WTC11 (cell line): ENCODE results near the gene MCIDAS. TPM values are rescaled to one million over a fixed set of nuclear protein-coding genes. Genes with fewer than 3 reads are reported as not detected.

Source experiments
- ATAC-seq: fragments of 200-7000 bp; cut with Tn5 transposase; 2 replicates; pipeline ENCODE4 v1.10.0; 2021; ENCODE audit warnings: mild to moderate bottlenecking, moderate library complexity
- CTCF ChIA-PET: fragments of 300-600 bp; sonication (Branson Sonifier 250); formaldehyde crosslinking; loops from one replicate; lab custom pipeline; 2021; ENCODE audit warnings: antibody characterized with exemption; lab: Charles Lee
- POLR2A ChIA-PET: fragments of 350-600 bp; sonication (Branson Sonifier 250); formaldehyde crosslinking; loops from one replicate; lab custom pipeline; 2021; ENCODE audit warnings: antibody characterized with exemption; lab: Charles Lee
- DNase-seq: peaks from one replicate; pipeline ENCODE4 v3.0.0; 2021; ENCODE audit warnings: low spot score
- H3K27ac Mint-ChIP-seq: 2 replicates; pipeline ENCODE4 v1.8.0; 2021; ENCODE audit warnings: mixed read lengths
- H3K27me3 Mint-ChIP-seq: 2 replicates; pipeline ENCODE4 v1.8.0; 2021; ENCODE audit warnings: low read depth, mild to moderate bottlenecking, moderate library complexity, mixed read lengths
- H3K36me3 Mint-ChIP-seq: 2 replicates; pipeline ENCODE4 v1.8.0; 2021; ENCODE audit warnings: mixed read lengths
- H3K4me1 Mint-ChIP-seq: 2 replicates; pipeline ENCODE4 v1.8.0; 2022; ENCODE audit warnings: mixed read lengths
- H3K4me3 Mint-ChIP-seq: 2 replicates; pipeline ENCODE4 v1.8.0; 2021; ENCODE audit warnings: mild to moderate bottlenecking, moderate library complexity, mixed read lengths
- H3K9me3 Mint-ChIP-seq: 2 replicates; pipeline ENCODE4 v1.8.0; 2021; ENCODE audit warnings: mixed read lengths
- AR ChIP-seq: fragments of 250-450 bp; sonication (Bioruptor Pico); IDR thresholded peaks from 2 replicates; pipeline ENCODE4 v1.9.0; 2021; ENCODE audit warnings: mild to moderate bottlenecking
- ATF1 ChIP-seq: sonication (generic); formaldehyde crosslinking; IDR thresholded peaks from 2 replicates; pipeline ENCODE4 v1.8.1; 2023; ENCODE audit warnings: mild to moderate bottlenecking, moderate library complexity, missing genetic modification reagents
- ATF2 ChIP-seq: sonication (generic); formaldehyde crosslinking; IDR thresholded peaks from 2 replicates; pipeline ENCODE4 v1.8.1; 2022; ENCODE audit warnings: low read depth, missing genetic modification reagents, borderline replicate concordance
- ESRRA ChIP-seq: sonication (generic); formaldehyde crosslinking; IDR thresholded peaks from 2 replicates; pipeline ENCODE4 v1.8.1; 2022; ENCODE audit warnings: mild to moderate bottlenecking, missing genetic modification reagents, borderline replicate concordance
- FOXP4 ChIP-seq: sonication (generic); formaldehyde crosslinking; IDR thresholded peaks from 2 replicates; pipeline ENCODE4 v1.8.0; 2022; ENCODE audit warnings: mild to moderate bottlenecking, missing genetic modification reagents
- GABPB1 ChIP-seq: sonication (generic); formaldehyde crosslinking; IDR thresholded peaks from 2 replicates; pipeline ENCODE4 v1.8.1; 2023; ENCODE audit warnings: mild to moderate bottlenecking, missing genetic modification reagents
- JAZF1 ChIP-seq: fragments of 250-450 bp; sonication (Bioruptor Pico); IDR thresholded peaks from 2 replicates; pipeline ENCODE4 v1.9.0; 2021; ENCODE audit warnings: moderate library complexity, mild to moderate bottlenecking, inconsistent platforms
- KAT7 ChIP-seq: sonication (generic); formaldehyde crosslinking; IDR thresholded peaks from 2 replicates; pipeline ENCODE4 v1.8.1; 2023; ENCODE audit warnings: missing genetic modification reagents, mild to moderate bottlenecking, borderline replicate concordance
- MAX ChIP-seq: sonication (generic); formaldehyde crosslinking; IDR thresholded peaks from 2 replicates; pipeline ENCODE4 v1.8.0; 2022; ENCODE audit warnings: mild to moderate bottlenecking, missing genetic modification reagents
- MXD4 ChIP-seq: fragments of 250-450 bp; sonication (Bioruptor Pico); IDR thresholded peaks from 2 replicates; pipeline ENCODE4 v1.8.0; 2021; ENCODE audit warnings: mild to moderate bottlenecking, moderate library complexity, borderline replicate concordance
- PRDM15 ChIP-seq: sonication (generic); formaldehyde crosslinking; IDR thresholded peaks from 2 replicates; pipeline ENCODE4 v1.8.0; 2022; ENCODE audit warnings: missing genetic modification reagents
- SOX15 ChIP-seq: fragments of 250-450 bp; sonication (Bioruptor Pico); IDR thresholded peaks from 2 replicates; pipeline ENCODE4 v1.9.0; 2021; ENCODE audit warnings: mild to moderate bottlenecking
- ZBTB43 ChIP-seq: sonication (generic); formaldehyde crosslinking; IDR thresholded peaks from 2 replicates; pipeline ENCODE4 v1.8.1; 2023; ENCODE audit warnings: mild to moderate bottlenecking, missing genetic modification reagents
- ZNF416 ChIP-seq: fragments of 250-450 bp; sonication (Bioruptor Pico); IDR thresholded peaks from 2 replicates; pipeline ENCODE4 v1.9.0; 2021; ENCODE audit warnings: mild to moderate bottlenecking, inconsistent platforms
- ZNF423 ChIP-seq: fragments of 250-450 bp; sonication (Bioruptor Pico); IDR thresholded peaks from 2 replicates; pipeline ENCODE4 v2.1.2; 2022; ENCODE audit warnings: mild to moderate bottlenecking, moderate library complexity
- total RNA-seq: library from RNA; stranded (reverse); gene quantifications from 3 replicates; pipeline ENCODE4 v1.2.3, GENCODE V29; 2021
- TF ChIP-seq, protein P1 (sequence below): sonication (generic); formaldehyde crosslinking; IDR thresholded peaks from 2 replicates; pipeline ENCODE4 v1.8.1; 2023; ENCODE audit warnings: mild to moderate bottlenecking, moderate library complexity, missing genetic modification reagents
- TF ChIP-seq, protein P2 (sequence below): sonication (generic); formaldehyde crosslinking; IDR thresholded peaks from 2 replicates; pipeline ENCODE4 v1.8.1; 2023; ENCODE audit warnings: mild to moderate bottlenecking, missing genetic modification reagents, moderate library complexity
- TF ChIP-seq, protein P3 (sequence below): fragments of 250-450 bp; sonication (Bioruptor Pico); conservative IDR thresholded peaks from 2 replicates; pipeline ENCODE4 v1.9.0; 2021; ENCODE audit warnings: mild to moderate bottlenecking

Gene MCIDAS
- total RNA-seq, 1 experiment from 2014 or later: 0.20 TPM

- TF ChIP-seq ATF2 (CRISPR knock-in tag): no peak
- TF ChIP-seq, all 79 proteins: peak for 0
These were observed 22.1 kb downstream of the MCIDAS start (continued) for GRCh38 chr5:55205001-55205400.

DNA sequence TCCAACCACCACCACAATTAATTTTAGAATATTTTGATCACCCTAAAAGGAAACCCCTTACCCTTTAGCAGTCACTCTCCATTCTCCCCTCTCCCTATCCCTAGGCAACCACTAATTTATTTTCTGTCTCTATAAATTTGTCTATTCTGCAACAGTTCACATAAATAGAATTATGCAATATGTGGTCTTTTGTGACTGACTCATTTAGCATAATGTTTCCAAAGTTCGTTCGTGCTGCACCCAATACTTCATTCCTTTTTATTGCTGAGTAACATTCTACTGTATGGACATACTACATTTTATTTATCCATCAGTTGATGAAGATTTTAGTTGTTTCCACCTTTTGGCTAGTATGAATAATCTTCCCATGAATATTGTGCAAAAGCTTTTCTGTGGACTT lies 36.0 kb downstream of the MCIDAS start:
- no peak overlapping the region for H3K4me3 Mint-ChIP-seq
- POLR2A ChIA-PET: no interaction called here
- ATAC-seq: no peak
- no peak for DNase-seq
- no peaks in the 10 kb centered on the region for H3K9me3 Mint-ChIP-seq
- H3K27ac Mint-ChIP-seq: no peak overlapping the region
- no peaks in the 10 kb centered on the region for H3K4me1 Mint-ChIP-seq
- no peaks in the 10 kb centered on the region for H3K36me3 Mint-ChIP-seq
- CTCF ChIA-PET: interaction anchor here (1.6 kb wide), 1 partner anchor 28 kb away, joined by 4 read pairs; no protein-coding TSS in a partner anchor
- peaks cover 33% of the 10 kb centered on the region for H3K27me3 Mint-ChIP-seq
- TF ChIP-seq, protein P1, sequence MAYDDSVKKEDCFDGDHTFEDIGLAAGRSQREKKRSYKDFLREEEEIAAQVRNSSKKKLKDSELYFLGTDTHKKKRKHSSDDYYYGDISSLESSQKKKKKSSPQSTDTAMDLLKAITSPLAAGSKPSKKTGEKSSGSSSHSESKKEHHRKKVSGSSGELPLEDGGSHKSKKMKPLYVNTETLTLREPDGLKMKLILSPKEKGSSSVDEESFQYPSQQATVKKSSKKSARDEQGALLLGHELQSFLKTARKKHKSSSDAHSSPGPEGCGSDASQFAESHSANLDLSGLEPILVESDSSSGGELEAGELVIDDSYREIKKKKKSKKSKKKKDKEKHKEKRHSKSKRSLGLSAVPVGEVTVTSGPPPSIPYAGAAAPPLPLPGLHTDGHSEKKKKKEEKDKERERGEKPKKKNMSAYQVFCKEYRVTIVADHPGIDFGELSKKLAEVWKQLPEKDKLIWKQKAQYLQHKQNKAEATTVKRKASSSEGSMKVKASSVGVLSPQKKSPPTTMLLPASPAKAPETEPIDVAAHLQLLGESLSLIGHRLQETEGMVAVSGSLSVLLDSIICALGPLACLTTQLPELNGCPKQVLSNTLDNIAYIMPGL (CRISPR knock-in tag): no peak
- TF ChIP-seq PRDM15 (CRISPR knock-in tag) (no peak), ZNF416 (CRISPR knock-in tag) (no peak), MAX (no peak), KAT7 (CRISPR knock-in tag) (no peak), ZBTB43 (CRISPR knock-in tag) (no peak), ESRRA (CRISPR knock-in tag) (no peak), SOX15 (CRISPR knock-in tag) (no peak), AR (CRISPR knock-in tag) (no peak), JAZF1 (CRISPR knock-in tag) (no peak), MXD4 (no peak), FOXP4 (CRISPR knock-in tag) (no peak), GABPB1 (CRISPR knock-in tag) (no peak), ATF1 (no peak), ZNF423 (CRISPR knock-in tag) (no peak)
- TF ChIP-seq, protein P2, sequence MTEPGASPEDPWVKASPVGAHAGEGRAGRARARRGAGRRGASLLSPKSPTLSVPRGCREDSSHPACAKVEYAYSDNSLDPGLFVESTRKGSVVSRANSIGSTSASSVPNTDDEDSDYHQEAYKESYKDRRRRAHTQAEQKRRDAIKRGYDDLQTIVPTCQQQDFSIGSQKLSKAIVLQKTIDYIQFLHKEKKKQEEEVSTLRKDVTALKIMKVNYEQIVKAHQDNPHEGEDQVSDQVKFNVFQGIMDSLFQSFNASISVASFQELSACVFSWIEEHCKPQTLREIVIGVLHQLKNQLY (CRISPR knock-in tag): no peak
- TF ChIP-seq, protein P3, sequence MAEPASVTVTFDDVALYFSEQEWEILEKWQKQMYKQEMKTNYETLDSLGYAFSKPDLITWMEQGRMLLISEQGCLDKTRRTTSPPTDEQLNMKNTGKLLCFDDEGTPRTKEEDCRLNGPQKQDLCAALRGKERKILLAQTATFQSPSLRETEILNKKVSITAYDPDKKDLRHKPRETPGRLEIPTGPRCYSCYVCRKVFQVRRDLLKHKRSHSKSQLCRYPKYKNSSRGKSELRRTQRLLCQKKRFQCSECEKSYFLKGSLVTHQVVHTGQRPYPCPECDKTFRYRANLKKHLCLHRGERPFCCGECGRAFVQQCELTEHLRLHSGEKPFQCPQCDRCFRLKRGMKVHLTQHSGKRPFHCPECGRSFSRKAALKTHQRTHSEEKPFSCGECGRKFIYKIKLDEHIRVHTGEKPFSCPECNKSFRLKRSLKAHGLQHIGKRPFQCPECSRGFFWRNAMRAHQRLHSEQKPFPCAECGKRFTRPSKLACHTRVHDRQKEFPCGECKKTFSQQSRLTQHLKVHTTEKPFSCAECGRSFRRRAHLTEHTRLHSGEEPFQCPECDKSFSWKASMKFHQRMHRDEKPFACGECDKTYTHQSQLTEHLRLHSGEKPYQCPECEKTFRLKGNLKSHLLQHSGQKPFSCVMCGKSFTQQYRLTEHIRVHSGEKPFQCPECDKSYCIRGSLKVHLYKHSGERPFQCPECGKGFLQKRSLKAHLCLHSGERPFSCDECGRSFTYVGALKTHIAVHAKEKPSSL: no peak
